Omental fat pad (tissue), 4 donors: Measurements from ENCODE around the gene IL21R. TPM values are rescaled to one million over a fixed set of nuclear protein-coding genes. Genes with fewer than 3 reads are reported as not detected.

Experiments used
- ATAC-seq: fragments of 150-250 bp; one replicate; pipeline ENCODE4 v1.9.1; 2016; ENCODE audit warnings: mild to moderate bottlenecking, moderate library complexity; ENCODE audit not compliant: low FRiP score
- DNase-seq: peaks from one replicate; pipeline ENCODE4 v3.0.0-alpha.2; 2019; ENCODE audit warnings: low spot score
- total RNA-seq, 4 donors: library from RNA; depleted of rRNA; stranded (reverse); fragments of >200 nt; gene quantifications; one replicate each; pipeline ENCODE4 v1.1.0, GENCODE V29; 2016
- TF ChIP-seq, protein P1 (sequence below), 3 donors: fragments of 450-650 bp; IDR thresholded peaks; one replicate each; pipeline ENCODE4 v1.5.1; 2016 to 2017; ENCODE audit warnings: antibody characterized with exemption in 3 of 3, mild to moderate bottlenecking in 3 of 3, moderate library complexity in 2 of 3

The IL21R gene
- total RNA-seq, 4 donors from 2014 or later: 0.19 to 1.3 (median 0.25) TPM; not detected in 1

DNA sequence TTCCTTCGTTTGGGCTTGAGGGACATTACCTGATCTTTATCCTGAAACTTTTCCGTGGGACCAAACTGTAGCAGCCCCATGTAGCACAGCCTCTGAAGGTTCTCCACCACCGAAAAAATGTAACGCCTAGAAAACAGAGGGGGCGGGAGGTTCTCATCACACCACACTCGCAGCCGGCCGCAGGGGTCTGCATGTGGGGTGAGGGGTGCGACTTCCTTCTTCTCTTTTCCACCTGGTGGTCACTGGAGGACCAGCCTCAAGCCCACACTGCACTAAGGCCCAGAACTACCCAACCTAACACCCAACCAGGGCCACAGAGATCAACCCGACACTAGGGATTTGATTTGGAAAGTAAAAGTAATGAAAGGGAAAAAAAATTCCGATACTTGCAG is 90.6 kb downstream of the IL21R start:
- DNase-seq: no peak
- ATAC-seq: no peak
- TF ChIP-seq, protein P1, sequence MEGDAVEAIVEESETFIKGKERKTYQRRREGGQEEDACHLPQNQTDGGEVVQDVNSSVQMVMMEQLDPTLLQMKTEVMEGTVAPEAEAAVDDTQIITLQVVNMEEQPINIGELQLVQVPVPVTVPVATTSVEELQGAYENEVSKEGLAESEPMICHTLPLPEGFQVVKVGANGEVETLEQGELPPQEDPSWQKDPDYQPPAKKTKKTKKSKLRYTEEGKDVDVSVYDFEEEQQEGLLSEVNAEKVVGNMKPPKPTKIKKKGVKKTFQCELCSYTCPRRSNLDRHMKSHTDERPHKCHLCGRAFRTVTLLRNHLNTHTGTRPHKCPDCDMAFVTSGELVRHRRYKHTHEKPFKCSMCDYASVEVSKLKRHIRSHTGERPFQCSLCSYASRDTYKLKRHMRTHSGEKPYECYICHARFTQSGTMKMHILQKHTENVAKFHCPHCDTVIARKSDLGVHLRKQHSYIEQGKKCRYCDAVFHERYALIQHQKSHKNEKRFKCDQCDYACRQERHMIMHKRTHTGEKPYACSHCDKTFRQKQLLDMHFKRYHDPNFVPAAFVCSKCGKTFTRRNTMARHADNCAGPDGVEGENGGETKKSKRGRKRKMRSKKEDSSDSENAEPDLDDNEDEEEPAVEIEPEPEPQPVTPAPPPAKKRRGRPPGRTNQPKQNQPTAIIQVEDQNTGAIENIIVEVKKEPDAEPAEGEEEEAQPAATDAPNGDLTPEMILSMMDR (IDR thresholded peaks at IDR 0.05): no peak

DNA sequence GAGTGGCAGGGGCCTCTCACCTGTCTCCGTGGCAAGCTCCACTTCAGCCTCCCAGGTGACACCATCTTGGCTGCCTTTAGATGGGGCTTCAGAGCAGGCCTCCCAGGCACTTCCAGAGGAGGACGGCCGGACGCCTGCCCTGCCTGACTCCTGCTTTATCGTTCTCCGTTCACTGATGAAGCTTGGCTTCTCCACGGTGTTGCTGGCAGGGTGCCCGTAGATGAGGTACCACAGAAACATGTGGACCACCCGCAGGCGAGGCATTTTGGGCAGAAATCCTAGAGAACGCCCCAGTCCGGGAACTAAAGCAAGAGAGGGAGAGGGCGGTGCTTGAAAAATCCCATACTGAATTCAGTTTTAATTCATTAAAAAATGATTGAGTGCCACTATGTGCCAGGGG is 93.2 kb downstream of the IL21R start:
- DNase-seq (peak; percentile 62), ATAC-seq (peak; percentile 90)
- TF ChIP-seq, protein P1 (IDR thresholded peaks at IDR 0.05): no peak

DNA sequence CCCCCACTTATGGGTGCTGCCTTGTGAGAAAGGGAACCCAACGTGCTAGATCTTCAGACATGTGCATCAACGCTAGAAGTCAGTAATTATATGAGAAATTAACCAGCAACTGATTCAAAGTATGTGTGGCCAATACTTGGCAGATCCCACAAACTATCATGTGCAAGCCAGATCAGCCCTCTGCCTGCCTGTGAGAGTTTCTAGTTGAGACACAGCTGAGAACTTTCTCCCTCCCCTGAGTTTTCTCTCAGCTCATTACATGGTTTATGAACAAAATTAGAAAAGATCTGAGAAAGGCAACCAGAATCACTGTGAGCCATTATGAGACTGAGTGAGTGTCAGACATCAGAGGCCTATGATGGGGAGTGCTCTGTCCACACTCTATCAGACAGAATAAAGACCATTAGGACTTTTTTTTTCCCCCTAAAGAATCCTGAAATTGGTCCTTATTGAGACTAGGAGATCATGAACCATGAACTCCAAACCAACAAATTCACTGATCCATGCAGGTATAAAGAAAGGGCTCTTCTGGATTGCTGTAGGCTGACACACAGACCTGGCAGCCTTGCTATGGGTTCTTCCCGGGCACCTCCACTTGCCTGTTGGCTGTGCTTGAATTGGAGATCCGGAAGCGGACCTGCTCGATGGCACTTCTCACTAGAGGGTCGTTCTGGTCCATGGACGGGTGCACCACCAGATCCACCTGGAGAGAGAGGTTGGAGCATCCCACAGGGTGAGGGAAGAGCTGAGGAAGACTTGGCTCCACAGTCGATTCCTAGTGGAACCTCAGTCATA is 96.3 kb downstream of the IL21R start:
- ATAC-seq: no peak
- DNase-seq: no peak
- TF ChIP-seq, protein P1 (IDR thresholded peaks at IDR 0.05): no peak

DNA sequence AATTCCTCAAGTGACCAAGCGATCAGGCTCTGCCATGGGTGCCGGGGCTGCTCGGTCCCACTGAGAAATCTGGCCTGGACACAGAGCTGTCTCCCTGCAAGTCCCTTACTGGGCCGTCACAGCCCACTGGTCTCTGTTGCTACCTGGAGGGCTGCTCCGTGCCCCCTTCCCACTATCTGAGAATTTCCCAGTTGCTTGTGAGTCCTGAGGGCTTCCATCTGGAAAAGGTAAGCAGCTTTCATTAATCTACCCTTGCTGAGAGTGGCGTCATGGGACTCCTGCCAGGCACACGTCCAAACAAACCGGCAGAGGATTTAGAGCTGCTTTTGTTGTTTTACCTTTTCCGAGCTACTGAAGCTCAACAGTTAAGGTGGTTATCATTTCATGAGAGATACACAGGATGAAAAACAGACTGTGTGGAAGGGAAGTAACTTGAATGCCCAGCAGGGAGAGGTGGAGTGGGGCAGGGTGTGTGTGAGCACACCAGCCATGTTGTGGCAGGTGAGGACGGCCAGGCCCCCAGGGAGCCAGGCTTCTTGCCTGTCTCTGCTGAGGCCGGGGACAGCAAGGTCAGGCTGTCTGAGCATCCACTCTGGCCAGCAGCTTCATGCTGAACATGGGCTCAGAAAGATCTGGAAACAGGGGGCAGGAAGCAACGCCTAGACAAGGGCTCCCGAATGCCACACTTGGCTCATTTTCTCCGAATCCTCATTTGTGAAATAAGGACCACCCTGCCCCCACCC is 97.1 kb downstream of the IL21R start:
- TF ChIP-seq, protein P1 (IDR thresholded peaks at IDR 0.05): no peak
- DNase-seq: no peak
- ATAC-seq: no peak

DNA sequence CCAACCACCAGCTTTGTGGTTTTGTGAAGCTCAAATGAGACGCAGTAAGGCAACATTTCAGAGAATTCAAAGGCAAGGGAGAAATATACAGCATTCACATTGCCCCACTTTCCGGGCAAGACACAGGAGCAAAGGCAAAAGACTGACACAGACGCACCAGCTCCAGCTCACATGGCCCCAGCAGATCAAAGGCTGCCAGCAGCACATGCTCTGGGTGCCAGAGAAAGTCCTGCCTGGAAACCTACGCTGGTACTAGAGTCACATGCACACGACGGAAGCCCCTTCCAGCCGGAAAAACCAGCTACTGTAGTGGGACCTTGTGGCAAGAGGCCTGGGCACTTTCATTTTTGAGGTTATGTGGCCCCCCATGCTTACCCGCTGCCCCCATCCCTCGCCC is 97.7 kb downstream of the IL21R start:
- ATAC-seq (no peak), DNase-seq (no peak)
- TF ChIP-seq, protein P1 (IDR thresholded peaks at IDR 0.05): no peak

DNA sequence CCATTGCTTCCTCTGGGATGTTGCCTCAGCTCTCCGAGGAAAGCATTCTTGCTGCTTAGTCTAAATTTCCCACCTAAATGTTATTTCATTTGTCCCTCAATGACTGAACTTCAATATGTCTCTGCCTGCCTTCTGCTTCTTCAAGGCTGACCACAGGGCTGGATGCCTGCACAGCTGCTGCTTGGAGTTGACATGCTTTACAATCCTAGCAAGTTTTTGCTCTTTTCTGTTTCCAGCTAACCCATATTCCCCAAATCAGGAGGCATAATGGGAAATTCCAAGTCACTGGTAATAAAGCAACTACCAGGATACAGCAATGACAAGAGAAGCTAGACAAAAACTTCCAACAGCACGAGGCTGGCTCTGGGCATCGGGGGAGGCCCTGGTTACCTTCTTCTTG is 98.8 kb downstream of the IL21R start:
- ATAC-seq (no peak), DNase-seq (no peak)
- TF ChIP-seq, protein P1 (IDR thresholded peaks at IDR 0.05): no peak

Other genes with a start within 250 kb of the IL21R start
- 1 to 10 TPM; 2.0 to 4.6 (median 2.6) TPM for gene KDM8, start 198.6 kb upstream of the IL21R start, total RNA-seq
- gene NSMCE1, start 133.4 kb upstream of the IL21R start, total RNA-seq: 10 to 100 TPM; 30.3 to 53.0 (median 43.9) TPM
- 100 to 1,000 TPM in 1 of 4 donors, 10 to 100 TPM in 3; 36.9 to 162 (median 47.3) TPM for gene IL4R, start 88.2 kb upstream of the IL21R start, total RNA-seq
- gene GTF3C1, start 147.7 kb downstream of the IL21R start, total RNA-seq: 10 to 100 TPM; 38.5 to 57.2 (median 41.0) TPM
- 10 to 100 TPM; 18.1 to 22.9 (median 20.0) TPM for gene KATNIP, start 148.0 kb downstream of the IL21R start, total RNA-seq